ENCODE measurements around the gene HOXD3.

Gene HOXD3

DNA sequence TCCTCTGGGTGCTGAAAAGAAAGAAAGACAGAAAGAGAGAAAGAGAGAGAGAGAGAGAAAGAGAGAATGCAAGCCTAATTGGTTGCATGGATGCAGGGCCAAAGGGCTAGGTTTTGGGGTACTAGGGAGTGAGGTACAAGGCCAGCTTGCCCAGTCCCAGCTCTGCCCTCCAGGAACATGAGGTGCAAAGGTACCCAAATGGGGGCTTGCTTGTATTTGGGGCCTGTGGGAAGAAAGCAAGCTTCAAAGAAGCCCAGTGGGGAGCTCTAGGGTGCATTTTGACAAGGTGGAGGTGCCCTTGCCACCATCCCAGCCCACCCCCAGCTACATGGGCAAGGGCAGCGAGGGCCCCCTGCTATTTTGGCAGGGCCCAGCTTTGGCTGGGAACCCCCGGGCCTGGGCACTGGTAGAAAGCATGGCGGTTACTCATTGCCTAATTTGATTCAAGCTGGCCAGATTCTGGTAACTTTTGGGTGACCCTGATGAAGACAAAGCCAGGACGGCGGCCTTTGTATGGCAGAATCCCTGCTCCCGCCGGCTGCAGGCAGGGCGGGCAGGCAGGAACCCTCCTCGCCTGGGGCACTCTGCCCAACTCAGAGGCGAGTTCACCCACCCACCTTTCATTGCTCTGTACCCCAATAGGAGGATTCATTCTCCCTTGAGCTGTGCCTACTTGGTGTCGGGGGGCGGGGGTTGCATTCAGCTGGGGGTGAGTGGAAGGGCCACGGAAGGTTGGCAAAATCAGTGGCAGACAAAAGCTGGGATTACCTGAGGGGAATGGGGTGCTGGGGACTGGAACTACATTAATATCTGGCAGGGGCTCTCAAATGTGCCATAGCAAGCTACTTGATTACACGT lies 6.3 kb upstream of the HOXD3 start:
- DNase-seq: no peak

GRCh38 chr2:176151442-176152287 lies 5.4 kb upstream of the HOXD3 start, which contains the start of gene HOXD4:
Gene HOXD4 (plus strand): TSS chr2:176151550. CDS start chr2:176151634, 84 bp downstream.
- no peak for DNase-seq

GRCh38 chr2:176152350-176153181 lies 4.5 kb upstream of the HOXD3 start:
- no peak for DNase-seq

- no peak for DNase-seq
Measured at GRCh38 chr2:176154576-176155252, 2.4 kb upstream of the HOXD3 start.

- DNase-seq: no peak
Measured at GRCh38 chr2:176155356-176156044, 1.6 kb upstream of the HOXD3 start.

DNA sequence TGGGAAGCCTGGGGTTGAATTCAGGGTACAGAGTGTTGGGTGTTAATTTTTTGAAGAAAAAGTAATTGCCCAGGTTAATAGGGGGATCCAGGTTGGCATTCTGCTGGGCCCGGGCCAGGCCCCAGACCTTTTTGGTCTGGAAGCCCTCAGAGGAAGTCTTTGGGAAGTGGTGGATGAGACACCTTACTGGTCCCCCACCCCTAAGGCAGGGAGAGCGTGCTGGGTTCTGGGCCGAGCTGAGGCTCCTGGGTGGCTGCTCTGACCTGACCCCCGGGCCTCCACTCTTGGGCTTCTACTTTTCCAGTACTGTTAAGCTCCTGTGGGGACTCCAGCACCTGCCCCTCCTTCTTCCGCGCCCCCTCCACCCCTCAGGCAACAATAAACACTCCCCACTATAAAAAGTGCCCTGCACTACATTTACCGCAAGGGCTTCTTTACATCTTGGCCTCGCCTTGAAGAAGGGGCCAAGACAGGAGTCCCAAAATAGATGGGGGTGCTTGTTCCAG lies 753 bp upstream of the HOXD3 start:
- no peak for DNase-seq

GRCh38 chr2:176157499-176158185 lies 535 bp downstream of the HOXD3 start:
- DNase-seq: peak; percentile 14 to 55

DNA sequence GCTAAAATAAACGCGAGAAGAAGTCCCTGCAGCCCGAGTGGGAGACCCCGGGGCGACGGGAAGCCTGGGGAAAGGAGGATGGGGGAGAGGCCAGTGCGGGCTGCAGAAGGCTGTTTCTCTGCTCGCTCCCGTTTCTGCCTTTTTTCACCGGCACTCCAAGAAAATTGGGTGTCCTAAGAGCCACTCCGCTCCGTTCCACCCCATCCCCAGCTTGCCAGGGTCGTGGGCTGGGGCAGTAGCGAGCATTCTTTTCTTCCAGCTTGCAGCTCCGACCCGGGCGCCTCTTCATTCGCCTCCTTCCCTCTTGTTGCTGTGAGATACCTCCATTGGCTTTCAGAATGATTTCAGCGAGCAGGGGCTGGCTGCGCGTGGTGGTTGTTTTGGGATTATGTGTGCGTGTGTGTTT lies 1.1 kb downstream of the HOXD3 start:
- peak; percentile 55 to 56 for DNase-seq

DNA sequence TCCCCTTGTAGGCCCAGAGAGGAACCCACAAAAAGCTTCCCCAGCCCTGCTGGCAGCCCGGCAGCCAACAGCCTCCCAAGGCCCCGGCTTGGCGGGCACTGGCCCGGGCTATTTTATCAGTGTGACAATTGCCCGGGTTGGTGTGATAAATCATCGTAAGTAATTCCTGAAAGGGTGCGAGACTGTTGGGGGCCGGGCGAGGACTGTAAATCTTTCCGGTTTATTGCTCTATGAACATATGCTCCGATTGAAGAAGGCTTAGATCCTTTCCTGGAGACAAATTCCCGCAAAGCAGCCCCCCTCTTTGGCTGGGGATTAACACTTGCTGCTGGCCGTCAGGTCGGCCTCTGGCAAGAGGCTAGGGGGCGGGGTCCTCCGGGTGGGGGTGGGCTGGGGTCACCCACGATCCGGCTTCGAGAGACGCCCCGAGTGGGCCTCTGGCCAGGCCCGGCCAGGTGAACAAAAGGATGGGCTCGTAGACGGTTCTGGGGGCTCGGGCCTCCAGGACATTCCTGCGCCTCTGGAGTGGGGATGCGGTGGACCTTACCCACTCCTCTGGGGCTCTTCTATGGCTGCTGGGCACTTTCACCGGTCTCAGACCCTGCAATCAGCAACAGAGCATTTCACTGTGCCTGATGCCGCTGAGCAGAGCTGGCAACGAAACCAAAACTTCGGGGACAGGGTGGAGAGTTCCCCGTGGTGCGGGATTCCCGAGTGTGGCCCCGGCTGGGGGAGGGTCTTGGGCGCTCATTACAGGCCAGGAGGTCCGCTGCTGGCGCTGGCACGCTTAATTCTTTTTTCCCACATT lies 2.0 kb downstream of the HOXD3 start:
- peak; percentile 77 to 92 for DNase-seq

DNA sequence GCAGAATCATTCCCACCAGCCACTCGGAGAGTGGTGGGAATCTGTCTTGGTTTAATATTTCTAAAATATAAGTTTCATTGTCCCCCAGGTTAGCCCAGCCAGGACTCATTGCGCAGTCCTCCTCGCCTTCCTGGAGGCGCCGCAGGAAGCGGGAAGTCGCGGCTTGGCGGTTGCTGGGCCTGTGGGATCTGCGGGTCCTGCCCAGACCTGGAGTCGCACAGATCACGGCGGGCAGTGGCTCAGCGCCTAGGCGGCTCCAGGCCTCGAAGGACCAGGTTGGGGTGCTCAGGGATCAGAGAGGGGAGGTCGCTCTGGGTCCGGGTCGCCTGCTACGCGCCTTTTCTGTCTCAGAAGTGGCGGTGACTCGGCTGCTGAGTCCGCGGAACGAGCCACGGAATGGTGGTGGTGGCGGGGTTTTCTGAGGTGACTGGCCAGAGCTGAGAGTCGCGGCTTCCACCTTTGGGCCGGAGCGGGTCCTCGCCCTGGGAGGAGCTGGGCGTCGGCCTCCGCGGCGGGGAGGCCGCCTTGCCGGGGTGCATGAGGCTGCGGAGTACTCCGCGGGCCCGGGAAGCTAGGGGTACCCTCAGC lies 2.6 kb downstream of the HOXD3 start:
- DNase-seq: no peak

DNA sequence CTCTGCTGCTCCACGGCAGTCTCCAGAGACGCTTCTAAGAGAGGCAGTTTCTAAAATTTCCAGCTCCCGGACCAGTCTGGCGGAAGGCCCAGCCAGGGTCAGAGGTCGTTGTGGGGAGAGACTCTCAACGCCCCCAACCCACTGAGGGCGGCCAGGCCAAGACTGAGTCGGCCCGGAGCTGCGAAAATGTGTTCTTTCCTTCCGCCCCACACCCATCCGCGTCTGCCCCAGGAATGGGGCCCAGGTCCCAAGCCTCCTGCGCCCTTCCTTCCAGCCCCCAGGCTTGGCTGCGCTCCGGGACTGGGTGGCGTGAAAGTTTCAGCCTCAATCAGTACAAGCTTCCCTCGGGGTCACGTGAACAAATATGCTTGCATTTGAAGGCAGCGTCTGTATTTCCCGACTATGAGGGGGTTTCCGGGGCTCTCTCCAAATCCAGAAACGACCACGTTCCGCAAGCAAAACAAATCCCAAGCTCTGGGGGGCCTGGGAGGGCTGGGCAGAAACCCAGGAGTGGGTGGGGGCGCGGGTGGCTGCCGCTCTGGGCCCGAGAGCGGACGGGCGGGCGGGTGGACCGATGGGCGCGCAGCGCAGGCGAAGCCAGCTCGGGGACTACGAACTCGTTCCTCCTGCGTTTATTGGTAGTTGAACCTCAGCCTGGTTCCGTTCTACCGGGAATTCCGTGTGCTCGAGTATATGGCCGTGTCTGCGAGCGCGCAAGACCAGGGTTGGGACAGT lies 3.3 kb downstream of the HOXD3 start:
- DNase-seq: no peak

DNA sequence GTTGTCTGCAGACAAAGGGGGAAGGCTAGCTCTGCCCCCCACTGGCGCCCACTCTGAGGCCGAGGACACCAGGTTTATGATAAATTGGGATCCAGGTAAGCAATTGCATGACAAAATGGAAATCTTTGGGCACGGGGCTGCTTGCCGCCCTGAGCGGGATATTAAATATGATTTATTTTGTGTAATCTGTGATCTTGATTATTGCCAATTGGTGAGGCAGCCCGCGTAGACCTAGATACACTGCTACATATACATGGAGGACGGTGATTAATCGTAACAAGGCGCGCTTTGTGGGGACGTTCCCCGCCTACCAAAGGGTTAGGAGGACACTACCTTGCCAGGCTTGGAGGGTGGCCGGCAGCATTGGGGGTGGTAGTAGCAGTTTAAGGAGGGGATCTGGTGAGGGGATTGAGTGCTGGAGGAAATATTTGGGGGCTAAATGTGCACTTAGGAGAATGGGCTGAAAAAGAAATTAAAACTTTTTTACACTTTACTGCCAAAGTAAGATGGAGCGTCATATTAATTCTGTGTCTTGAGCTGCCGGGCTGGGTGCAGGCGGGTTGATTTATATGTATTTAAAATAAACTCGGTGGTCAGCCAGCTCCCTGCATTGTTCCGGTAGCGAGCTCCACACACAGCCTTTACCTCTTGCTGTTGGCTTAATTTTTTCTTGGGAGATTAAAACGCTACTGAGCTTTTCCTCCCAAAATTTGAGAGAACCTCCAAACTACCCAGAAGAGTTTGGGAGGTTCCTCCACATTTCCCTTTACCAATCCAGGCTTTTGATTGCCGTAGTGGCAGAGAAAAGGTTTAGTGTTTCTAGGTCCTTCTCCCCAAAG lies 4.1 kb downstream of the HOXD3 start:
- no peak for DNase-seq

DNA sequence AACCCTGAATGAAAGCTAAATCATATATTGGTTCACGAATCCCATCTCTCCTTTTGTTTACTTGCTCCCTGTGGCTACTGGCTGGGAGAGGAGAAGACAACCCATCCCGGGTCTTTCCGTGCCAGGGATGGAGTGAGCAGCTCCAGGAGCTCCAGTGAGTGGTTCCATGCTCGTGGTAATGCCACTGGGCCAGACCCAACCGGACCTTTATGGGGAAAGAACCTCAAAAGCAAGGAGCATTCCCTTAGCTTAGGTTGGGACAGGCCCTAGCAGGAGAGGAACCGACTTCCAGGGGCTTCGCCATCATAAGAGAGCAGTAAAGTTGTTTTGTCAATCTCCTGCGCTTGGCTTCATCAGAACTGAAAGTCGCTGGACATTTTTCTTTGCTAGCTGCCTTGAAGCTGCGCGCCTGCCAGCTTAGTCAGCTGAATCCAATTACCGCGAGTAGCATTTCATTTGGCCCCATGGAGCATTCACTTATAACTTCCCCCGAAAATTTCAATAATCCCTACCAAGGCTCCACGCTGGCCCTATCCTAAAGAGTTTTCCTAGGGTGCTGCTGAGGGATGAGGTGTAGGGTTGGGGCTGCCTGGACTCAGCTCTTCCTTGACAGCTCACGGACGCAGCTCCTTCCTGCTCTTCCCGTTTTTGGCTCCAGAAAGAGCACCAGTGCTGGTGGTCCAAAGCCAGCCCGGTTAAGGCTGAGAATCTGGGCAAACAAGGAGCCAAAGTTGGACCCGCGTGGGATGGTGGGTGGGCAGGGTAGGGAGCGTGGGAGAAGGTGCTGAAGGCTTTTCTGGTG lies 4.9 kb downstream of the HOXD3 start:
- DNase-seq: no peak

- no peak for DNase-seq
Measured at GRCh38 chr2:176162911-176163671, 6.0 kb downstream of the HOXD3 start.

DNA sequence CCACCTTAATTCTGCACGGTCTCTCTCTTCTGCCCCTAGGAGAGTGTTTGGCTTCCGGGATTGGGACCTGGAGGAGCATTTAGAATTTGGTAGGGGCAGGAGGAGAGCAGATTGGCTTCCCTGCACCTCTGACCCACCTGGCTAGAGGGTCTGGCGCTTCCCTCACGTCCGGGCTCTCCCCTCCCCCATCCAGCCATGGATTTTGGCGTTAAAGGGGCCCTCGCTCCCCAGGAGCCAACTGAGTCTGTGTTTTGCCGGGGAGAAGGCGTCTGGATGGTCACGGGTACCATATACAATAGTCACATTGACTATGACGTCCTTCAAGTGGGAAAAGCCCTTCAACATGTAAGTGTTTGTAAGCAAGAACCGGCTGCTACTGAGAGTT lies 6.6 kb downstream of the HOXD3 start:
- no peak for DNase-seq

DNA sequence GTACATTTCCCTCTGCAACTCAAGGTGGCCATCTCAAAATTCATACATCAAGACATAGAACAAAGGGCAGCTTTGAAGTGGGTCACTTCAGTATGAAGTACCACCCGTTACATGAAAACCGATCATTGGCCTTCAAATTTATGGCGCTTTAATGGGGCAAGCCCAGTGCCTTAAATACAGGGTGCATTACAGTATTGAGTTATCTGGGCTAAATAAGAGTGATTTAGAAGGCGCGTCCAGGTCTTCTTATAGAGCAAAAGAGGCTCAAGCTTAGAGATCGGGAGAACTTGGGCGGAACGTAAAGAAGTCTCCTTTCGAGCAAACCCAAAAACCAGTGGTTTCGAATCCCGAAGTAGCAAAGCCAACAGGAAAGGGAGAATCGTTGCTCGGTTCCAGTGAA lies 7.1 kb downstream of the HOXD3 start:
- no peak for DNase-seq
